GM13977 (cell line): ENCODE results near the gene CALN1.
"Not testable (repeated sequence)": the region's sequence is repeated elsewhere in the genome, so short reads cannot be mapped to it uniquely, and the experiment has no call there.

Experiments
- DNase-seq: peaks from one replicate; pipeline ENCODE4 v3.0.0; 2012; ENCODE audit warnings: low spot score
- CTCF ChIP-seq: IDR thresholded peaks from 2 replicates; pipeline ENCODE4 v1.5.1; 2012; ENCODE audit warnings: mild to moderate bottlenecking, control low read depth; ENCODE audit not compliant: insufficient read depth; ENCODE audit errors: extremely low read depth, missing control alignments
- in situ Hi-C: fragments of 300-500 bp; cut with MboI; formaldehyde crosslinking; loops from one replicate; pipeline ENCODE4 v1.12.0; 2022; ENCODE audit warnings: low sequenced_read_pairs, low pct_unique_long_range_greater_than_20kb, mixed read lengths, inconsistent platforms; ENCODE audit not compliant: unreplicated experiment

CALN1 gene

GRCh38 chr7:72343991-72344390, 68.1 kb downstream of the CALN1 start:
- in situ Hi-C loops, result no loop called here
- no peak for DNase-seq

GRCh38 chr7:72343354-72343753, 68.8 kb downstream of the CALN1 start:
- in situ Hi-C loops, DNase-seq: not testable (repeated sequence)

More at GRCh38 chr7:72343991-72344390, 68.1 kb downstream of the CALN1 start:
- no peak for TF ChIP-seq CTCF

DNA sequence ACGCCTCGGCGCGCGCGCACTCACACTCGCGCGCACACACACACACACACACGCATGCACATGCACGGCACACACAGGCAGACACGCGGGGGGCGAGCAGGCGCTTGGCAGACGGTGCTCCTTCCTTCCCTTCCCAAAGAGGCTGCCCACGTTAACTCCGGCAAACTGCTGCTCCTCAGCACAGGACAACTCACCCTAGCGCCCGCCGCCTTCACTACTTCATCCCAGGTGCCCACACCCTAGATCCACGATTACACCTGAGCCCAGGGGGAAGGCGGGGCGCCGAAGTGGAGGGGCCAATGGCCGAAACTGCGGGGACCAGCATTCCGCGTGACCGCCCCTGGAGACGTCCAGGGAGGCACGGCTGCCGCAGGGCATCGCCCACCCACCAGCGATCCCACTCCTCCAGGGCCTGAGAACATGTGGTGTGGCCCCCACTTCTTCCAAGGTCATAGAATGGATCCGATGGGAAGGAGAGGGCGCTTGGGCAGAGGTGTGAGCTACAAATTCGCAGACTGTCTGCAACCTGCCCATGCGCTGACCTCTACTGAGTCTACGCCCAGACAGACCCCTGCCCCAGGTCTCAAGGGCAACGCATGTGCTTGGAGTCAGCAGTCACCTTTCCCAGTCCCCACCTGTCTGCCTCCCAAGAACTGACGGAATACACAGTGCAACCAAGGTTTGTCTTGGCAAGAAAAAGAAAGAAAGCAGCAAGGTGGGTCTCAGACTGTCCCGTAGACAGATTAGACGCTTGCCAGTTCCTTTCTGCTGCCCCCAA, 74.6 kb downstream of the CALN1 start:
- TF ChIP-seq CTCF, result no peak
- DNase-seq, result no peak
- in situ Hi-C loops, result no loop called here

GRCh38 chr7:72336632-72337389, 75.3 kb downstream of the CALN1 start:
- no peak for TF ChIP-seq CTCF
- peak; percentile 26 for DNase-seq
- in situ Hi-C loops, result no loop called here

DNA sequence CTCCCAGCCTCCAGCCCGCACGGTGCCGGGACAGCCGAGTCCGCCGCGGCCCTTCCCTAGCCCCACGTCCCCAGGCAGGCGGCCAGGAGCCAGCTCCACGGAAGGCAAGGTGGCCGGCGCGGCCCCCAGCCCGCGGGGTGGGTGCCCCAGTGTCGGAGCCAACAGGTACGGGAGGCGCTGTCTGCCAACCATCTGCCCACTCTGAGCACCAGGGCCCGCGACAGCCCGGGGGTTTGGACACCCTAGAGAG, 75.8 kb downstream of the CALN1 start:
- no peak for TF ChIP-seq CTCF
- DNase-seq, result no peak
- in situ Hi-C loops, result no loop called here

DNA sequence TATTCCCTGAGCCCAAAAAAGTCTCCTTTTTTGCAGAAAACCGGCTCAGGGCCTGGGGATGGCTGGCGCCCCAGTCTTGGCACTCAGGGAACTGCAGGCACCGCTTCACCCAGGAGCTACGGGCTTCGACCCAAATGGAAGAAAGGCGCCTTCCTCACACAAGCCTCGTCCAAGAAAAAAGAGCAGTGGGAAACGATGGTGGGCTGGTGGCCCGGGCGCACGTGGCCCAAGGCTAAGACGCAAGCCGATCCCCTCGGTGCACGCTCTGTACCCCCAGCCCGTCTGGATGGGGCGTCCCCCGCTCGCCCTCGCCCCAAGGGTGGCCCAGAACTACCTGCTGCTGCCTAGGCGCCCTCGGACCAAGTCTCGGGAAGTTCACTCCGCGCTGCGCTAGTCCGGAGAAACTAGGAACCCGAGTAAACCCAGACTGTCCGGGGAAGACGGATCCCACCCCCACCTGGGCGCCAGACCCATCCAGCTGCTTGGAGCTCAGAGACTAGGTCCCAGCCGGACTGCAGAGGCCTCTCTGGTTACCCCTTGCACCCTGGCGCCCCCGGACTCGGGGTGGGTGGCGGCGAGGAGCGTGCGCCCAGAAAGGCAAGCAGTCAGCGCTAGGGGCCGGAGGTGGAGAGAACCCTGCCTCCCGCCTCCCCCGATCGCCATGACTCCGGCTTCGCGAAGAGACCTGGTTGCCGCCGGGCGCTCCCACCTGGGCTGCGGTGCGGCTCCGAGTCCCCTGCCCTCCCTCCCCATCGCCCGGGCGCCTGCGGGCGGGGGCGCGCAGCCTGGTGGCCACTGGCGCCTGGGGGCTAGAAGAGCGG, 76.4 kb downstream of the CALN1 start:
- in situ Hi-C loops, result no loop called here
- TF ChIP-seq CTCF, result no peak

More for the DNA sequence above, 76.4 kb downstream of the CALN1 start:
- no peak for DNase-seq
